AG04449 (cell line): ENCODE measurements around the gene UBXN7.

Experiments used
- CTCF ChIA-PET: fragments of 350-600 bp; formaldehyde crosslinking; extraction: SDS; loops from one replicate; lab custom pipeline; 2021; ENCODE audit warnings: antibody characterized with exemption; lab: Yijun Ruan, JAX
- POLR2A ChIA-PET: fragments of 400-600, 350-600 bp; formaldehyde crosslinking; extraction: SDS; loops from one replicate; lab custom pipeline; 2020; ENCODE audit warnings: antibody characterized with exemption, inconsistent platforms; lab: Yijun Ruan, JAX
- DNase-seq: peaks from one replicate; pipeline ENCODE4 v3.0.0-alpha.2; 2010; ENCODE audit warnings: low read depth, low spot score
- H3K4me3 ChIP-seq: 2 replicates; pipeline ENCODE4 v1.5.1; 2011; ENCODE audit warnings: low read depth, mild to moderate bottlenecking, control low read depth, low read length
- CTCF ChIP-seq: IDR thresholded peaks from one replicate; pipeline ENCODE4 v1.5.1; 2011; ENCODE audit warnings: mild to moderate bottlenecking, moderate library complexity, low read length, control low read depth, inconsistent platforms; ENCODE audit not compliant: insufficient read depth; ENCODE audit errors: missing control alignments

Gene UBXN7

GRCh38 chr3:196418601-196419000 lies 13.6 kb downstream of the UBXN7 start:
- no peak overlapping the region for H3K4me3 ChIP-seq
- CTCF ChIA-PET = no interaction called here
- DNase-seq = no peak
- POLR2A ChIA-PET = no interaction called here
- TF ChIP-seq CTCF = no peak

DNA sequence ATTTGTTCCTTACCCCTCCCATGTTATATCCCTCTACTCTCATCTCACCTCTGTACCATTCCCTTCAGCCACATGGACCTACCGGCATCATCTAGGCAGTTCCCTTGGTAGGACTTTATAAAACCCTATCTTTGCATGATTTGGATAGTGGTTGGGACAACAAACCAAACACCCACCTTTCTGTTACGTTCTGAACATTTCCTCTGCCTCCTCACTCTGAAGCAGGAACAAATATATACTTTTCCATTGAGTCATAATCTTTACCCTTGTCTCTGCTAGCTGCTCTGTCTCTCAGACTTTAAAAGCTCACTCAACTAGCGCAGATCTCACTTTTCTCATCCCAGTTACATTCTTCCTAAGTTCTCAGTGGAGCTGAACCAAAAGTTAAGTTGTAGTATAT lies 17.8 kb downstream of the UBXN7 start:
- ChIA-PET CTCF (interaction anchor here (1.1 to 1.3 kb wide), 2 partner anchors 15 to 114 kb away, joined by 3 to 4 read pairs; no protein-coding TSS in a partner anchor), POLR2A (no interaction called here)
- H3K4me3 ChIP-seq = no peak overlapping the region
- no peak for TF ChIP-seq CTCF
- no peak for DNase-seq

DNA sequence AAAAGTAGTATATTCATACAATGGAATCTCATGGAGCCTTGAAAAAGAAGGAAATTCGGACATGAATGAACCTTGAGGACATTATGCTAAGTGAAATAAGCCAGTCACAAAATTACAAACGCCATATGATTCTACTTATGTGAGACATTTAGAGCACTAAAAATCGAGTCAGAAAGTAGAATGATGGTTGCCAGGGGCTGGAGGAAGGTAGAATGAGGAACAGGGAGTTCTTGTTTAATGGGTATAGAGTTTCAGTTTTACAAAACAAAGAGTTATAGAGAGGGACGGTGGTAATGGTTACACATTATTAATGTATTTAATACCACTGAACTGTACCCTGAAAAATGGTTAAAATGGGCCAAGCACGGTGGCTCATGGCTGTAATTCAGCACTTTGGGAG lies 19.5 kb downstream of the UBXN7 start:
- no peak for DNase-seq
- H3K4me3 ChIP-seq = no peak overlapping the region
- ChIA-PET CTCF (no interaction called here), POLR2A (no interaction called here)
- no peak for TF ChIP-seq CTCF

DNA sequence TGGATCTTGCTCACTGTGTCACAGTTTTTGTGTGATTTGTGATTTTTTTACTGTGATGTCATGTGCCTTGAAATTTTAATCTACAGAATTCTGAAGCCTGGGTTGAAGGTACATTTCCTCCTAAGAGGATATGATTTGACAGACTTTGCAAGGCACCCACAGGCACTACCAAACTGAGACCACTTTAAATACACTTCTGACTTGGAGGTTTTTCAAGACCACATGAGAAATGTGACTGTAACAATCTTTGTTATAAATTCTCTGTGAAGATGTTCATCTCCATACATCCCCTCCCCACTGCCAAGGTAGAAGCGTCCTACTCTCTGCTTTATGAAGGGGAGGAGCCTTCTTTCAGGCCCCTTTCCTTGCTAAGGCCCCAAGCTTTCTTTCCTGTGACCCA lies 22.8 kb downstream of the UBXN7 start:
- TF ChIP-seq CTCF = no peak
- no peak for DNase-seq
- CTCF ChIA-PET = interaction anchor here (0.6 kb wide), 1 partner anchor 17 kb away, joined by 5 read pairs; no protein-coding TSS in a partner anchor

GRCh38 chr3:196408565-196409300 lies 23.5 kb downstream of the UBXN7 start:
- TF ChIP-seq CTCF = no peak
- H3K4me3 ChIP-seq = no peak overlapping the region
- CTCF ChIA-PET = no interaction called here
- DNase-seq = no peak
- POLR2A ChIA-PET = interaction anchor here (0.6 kb wide), 1 partner anchor 24 kb away, joined by 3 read pairs; the partner anchor contains the start of gene UBXN7

More for the DNA sequence above, 22.8 kb downstream of the UBXN7 start:
- POLR2A ChIA-PET = no interaction called here
- H3K4me3 ChIP-seq = no peak overlapping the region

- ChIA-PET POLR2A (no interaction called here), CTCF (interaction anchor here (1.7 kb wide), 1 partner anchor 18 kb away, joined by 4 read pairs; no protein-coding TSS in a partner anchor)
- TF ChIP-seq CTCF = no peak
- no peak overlapping the region for H3K4me3 ChIP-seq
- DNase-seq = peak; percentile 73
Measured at GRCh38 chr3:196406811-196407470, 25.3 kb downstream of the UBXN7 start.
